ENCODE measurements around the gene PTPN2.

GRCh38 chr18:12803069-12803936 lies 80.7 kb downstream of the PTPN2 start:
- TF ChIP-seq BACH2 (CRISPR knock-in tag; IDR thresholded peaks at IDR 0.05; ENCODE audit: borderline replicate concordance): no peak
- TF ChIP-seq GLIS3 (CRISPR knock-in tag; IDR thresholded peaks at IDR 0.05): no peak
- no peak for TF ChIP-seq POU6F1 (CRISPR knock-in tag; IDR thresholded peaks at IDR 0.05; ENCODE audit: borderline replicate concordance, low read depth)
- no peak for TF ChIP-seq CREB5 (CRISPR knock-in tag; IDR thresholded peaks at IDR 0.05; ENCODE audit: low read depth)
- TF ChIP-seq PATZ1 (CRISPR knock-in tag; IDR thresholded peaks at IDR 0.05; ENCODE audit: borderline replicate concordance): no peak
- no peak for TF ChIP-seq SNAI2 (CRISPR knock-in tag; IDR thresholded peaks at IDR 0.05)
- no peak for TF ChIP-seq ZFP3 (CRISPR knock-in tag; IDR thresholded peaks at IDR 0.05)
- TF ChIP-seq ARNTL (CRISPR knock-in tag; IDR thresholded peaks at IDR 0.05; ENCODE audit: borderline replicate concordance, low read depth): no peak
- TF ChIP-seq ISL1 (CRISPR knock-in tag; IDR thresholded peaks at IDR 0.05): no peak
- no peak for TF ChIP-seq ZNF565 (CRISPR knock-in tag; conservative IDR thresholded peaks at IDR 0.05; ENCODE audit: low read depth)
- no peak for TF ChIP-seq CSRNP3 (CRISPR knock-in tag; IDR thresholded peaks at IDR 0.05)
